ENCODE data around the gene FSIP2.
A peak's percentile ranks its signal among the peaks of the same experiment; 100 is the strongest.

FSIP2 gene, protein sequence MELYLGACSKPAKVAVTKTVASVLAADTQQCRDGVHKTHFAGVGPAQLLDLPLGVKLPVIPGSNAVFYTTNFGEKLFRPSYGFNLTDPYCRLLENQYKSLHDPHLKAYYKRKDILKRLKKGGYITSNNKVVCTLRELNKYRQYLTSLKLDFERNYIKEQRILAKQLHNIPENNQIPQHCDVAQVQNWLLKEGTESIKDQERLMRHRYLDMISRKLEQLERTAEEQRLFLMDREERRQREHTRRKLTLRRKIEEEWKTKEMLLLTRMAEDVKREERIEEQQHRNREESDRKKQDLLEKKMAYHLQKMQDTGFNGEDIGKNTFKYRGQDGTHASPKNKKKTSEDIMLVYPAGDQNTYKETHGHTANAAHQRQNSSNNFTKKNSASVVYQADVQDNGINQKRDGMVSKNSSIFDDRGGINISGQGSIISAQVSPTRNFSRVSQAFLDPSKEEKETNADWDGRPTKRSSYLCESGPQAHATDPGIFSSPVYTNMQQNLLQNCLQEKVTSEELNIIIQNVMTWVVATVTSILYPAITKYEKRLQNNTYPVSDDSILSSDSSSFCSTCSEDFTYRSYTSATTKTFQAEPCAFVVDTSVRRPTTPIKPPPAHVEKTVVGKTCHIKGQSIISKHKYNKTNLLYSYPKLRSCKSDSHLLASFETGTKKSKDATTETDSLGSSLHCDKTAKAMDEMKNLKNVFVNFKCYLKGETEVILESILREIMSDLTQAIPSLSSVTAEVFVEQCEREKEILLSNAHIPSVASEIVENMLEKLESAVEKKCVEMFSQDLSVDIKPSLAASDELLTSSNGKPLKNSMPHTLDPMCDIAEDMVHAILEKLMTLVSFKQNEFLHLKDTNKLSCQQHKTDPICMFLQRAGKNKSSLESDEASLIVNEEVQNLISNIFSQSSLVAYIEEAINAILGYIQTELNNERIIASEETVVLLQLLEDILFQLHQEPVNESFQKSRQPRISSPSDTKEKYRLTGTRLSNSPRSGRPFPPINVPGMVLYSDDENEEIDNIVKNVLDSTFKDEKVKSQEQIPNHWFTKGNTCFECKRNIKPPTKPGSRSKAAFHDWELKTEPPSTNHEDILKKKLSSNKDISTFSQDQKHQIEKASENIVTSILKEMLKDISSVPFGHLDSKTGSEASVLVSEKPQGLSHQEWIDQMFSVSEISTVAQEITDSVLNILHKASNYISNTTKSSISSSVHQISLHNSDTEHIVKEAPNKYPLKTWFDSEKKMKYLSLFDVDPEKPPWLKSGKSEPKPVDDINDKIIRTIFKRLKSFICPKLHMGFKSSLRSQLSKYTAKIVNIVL (N-terminal part only)

DNA sequence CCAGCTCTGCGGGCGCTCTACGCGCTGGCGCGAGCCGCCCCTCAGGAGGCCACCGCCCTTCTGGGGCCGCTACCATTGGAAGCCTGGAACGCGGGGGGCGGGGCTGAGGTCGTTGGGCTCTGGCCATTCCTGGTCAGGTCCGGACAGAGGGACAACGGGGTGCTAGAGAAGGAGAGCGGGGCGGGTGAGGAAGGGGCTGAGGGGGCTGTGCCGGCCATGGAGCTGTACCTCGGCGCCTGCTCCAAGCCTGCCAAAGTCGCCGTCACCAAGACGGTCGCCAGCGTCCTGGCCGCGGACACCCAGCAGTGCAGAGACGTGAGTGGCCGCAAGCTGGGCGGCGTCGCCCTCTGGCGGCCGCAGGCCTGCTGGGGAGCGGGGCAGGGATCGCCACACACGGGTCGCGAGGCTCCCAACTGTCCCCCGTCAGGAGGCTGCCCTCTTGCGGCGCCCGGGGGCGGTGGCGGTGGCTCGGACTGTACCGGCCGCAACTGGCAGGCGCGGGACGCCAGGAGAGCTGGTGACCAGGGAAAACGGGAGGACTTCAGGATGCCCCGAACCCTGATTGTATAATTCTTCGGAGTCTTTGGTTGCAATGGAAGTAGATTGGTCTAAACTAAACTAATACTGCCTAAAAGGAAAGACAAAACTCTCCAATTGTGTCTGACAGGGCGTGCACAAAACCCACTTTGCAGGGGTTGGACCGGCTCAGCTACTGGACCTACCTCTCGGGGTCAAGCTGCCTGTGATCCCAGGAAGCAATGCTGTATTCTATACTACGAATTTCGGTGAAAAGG, at the start of gene FSIP2:
Gene FSIP2 (plus strand): TSS at position 126 of the 794 bp plus-strand sequence. CDS start 91 bp downstream, at position 217.
- no peak for DNase-seq

DNA sequence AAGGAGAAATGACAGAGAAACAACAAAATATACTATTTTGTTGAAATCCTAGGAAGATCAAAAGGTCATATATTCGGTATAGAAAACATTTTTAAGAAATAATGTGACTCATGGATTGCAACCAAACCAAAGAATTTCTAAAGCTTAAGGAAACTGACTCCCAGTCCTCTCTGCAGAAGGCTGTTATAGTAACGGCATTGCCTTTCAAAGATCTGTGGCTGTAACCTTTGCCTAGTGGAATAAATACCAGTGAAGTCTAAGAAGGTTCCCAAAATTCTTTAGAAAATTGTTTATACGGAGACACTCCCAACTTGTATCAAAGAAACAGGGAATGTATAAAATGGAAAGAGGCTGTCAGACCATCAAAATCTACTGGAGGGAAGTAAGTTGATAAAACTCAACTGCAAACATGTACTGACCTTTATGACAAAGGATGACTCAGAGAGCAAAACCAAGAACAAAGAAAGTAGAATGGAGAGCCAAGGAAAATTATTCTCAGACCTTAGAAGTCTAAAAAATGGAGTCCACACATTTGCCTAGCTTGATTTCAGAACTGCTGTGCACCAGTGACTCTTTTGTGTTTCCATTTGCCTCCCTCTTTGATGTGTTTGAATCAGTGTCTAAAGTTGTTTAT, 48.6 kb upstream of the FSIP2 start:
- DNase-seq = peak; percentile 21

DNA sequence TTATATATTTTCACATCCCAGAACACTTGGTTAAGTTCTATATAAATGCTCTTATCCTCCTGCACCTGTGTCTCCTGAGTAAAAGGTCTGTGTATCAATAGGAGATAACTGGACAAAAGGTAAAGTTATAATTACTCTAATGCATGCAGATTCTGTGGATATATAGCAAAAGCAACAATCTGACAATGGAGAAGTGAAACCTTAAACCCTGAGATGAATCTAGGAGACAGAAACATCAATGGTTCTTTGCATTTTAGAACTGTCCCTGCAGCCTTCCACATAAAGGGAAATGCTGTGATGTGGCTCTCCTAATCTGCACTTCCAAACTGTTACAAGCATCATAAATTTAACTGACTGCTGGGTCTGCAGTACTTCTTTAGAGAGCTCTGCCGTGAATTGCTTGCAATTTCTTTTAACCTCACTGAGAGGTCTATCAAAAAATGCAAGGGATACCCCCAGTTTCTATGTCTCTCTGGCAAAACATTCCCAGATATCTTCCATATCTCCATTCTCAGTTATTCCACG, 42.8 kb upstream of the FSIP2 start:
- DNase-seq = peak; percentile 42

DNA sequence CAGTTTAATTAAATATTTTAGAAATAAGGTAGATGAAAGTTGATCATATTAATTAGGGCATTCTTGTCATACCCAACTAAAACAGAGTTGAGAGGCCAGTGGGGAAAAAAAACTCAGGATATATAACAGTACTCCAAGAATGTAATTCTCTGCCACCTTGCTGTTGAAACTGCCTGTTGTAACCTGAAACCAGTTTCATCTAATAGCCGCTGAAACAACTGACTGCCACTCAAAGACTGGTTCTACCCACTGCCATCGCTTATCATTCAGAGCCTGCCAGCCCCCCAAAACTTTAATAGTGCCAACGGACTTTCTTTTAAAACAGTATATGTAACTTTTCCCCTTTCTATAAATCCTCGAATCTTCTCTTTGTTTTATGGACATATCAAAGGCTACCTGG, 37.7 kb upstream of the FSIP2 start:
- no peak for DNase-seq

DNA sequence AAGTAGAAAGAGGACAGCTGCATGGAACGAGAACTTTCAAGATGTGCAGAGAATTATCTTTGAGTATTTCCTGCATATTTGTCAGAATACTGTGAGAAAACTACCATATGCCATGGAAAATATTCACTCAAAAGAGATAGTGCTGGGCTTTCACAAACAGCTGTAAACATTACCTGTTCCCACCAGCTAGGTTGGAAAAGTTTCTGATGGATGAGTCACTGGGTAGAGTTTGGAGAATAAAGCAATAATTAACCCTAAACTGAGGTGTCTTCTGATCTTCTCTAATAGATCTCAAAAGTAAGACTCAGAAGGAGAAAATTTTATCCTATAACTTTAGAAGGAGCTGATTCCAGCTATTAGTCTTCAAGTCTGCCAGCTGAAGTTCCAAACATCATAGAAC, 3.9 kb upstream of the FSIP2 start:
- DNase-seq = no peak

DNA sequence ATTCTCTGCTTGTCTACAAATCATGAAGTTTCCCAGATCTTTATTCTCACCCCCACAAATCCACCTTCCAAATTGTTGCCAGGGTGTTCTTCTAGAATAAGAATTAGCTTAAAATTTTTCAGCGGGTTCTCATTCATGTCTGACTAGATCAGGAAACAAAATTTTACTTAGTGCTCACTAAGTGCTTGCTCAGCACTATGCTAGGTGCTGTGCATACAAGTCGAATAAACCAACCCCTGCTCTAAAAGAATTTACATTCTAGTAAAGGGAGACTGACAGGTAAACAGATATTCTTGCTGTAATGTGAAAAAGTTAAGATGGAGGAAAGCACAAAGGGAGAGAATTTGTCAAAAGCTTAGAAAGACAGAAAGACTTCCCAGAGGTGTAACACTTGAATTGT, 2.4 kb upstream of the FSIP2 start:
- no peak for DNase-seq

DNA sequence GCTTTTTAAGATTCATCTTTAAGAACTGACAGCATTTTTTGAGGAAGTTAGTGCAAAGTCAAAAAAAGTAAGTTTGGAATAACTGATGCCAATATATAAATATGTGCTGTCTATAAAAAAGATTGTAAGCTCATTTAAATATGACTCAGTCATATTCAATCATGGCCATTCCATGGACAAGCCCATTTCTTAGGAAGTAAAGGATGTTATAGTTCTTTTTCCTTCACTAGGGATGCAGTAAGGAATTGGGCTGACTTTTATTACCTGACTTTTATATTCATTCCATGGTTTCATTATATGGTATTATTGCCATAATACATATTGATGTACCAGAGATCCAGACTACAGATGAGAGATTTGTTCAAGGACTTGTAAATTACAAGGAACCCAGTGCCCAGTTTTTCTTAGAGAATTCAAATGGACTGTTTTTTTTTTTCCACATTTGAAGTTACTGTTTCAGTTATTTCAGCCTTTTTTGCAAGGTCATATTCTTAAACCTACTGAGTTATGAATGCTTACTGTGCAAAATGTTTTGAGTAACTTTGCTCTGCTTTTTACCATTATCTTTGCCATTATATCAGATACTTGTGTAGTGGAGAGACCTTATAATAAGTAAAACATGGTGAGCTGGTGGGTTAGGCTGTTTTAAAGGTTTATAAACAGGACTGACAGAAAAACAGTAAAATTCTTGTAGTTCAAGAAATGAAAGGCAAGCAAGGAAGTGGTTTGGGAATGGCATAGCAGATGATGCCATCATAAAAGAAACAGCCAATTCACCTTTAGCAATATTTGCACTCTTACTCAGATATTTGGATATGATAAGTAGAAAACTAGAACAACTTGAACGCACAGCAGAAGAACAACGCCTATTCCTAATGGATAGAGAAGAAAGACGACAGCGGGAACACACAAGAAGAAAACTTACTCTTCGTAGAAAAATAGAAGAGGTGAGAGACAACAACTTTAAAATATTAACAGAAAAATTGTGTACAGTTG, 7.6 kb downstream of the FSIP2 start:
- no peak for DNase-seq

DNA sequence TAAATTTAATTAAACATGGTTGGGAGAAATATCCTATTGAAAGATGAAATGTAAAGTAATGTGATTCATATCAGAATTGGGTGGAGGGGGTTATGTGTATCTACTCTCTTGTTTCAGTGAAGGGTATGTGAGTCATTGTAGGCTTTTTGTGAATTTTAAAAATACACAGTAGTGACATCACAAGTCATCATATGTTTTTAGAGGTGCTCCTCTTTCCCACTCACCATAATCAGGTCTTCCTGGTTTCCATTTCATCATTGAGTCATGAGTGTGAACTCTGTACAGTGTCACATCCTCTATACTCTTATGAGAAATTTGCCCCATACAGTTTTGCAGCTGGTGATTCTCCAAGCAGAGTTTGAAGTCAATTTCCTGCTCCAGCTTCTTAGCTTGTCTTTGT, 18.8 kb downstream of the FSIP2 start:
- no peak for DNase-seq

DNA sequence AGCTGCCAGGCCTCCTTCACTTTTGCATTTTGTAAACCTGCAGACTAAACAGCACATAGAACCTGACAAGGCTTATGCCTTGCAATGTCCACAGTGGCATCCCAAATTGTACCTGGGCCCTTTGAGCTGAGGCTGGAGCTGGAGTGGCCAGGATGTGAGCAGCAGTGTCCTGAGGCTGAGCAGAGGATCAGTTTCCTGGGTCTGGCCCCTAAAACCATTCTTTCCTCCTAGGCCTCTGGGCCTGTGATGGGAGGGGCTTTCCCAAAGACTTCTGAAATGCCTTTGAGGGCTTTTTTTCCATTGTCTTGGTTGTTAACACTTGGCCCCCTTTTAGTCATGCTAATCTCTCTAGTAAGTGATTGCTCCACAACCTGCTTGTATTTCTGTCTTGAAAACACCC, 32.8 kb downstream of the FSIP2 start:
- DNase-seq = no peak

DNA sequence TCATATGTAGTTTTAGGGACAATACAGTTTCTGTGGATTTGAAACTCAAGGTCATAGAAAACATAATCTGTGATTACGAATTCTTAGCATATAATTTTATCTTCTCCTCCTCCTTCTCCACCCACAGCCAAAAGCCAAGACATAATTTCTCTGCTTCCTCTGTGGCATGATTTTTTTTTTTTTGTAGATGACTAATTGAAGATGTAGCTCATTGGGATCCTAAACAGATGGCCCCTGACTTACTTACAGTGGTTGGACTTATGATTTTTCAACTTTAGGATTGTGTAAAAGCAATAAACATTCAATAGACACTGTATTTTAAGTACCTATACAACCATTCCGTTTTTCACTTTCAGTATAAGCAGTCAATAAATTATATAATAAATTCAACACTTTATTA, 42.3 kb downstream of the FSIP2 start:
- DNase-seq = no peak

DNA sequence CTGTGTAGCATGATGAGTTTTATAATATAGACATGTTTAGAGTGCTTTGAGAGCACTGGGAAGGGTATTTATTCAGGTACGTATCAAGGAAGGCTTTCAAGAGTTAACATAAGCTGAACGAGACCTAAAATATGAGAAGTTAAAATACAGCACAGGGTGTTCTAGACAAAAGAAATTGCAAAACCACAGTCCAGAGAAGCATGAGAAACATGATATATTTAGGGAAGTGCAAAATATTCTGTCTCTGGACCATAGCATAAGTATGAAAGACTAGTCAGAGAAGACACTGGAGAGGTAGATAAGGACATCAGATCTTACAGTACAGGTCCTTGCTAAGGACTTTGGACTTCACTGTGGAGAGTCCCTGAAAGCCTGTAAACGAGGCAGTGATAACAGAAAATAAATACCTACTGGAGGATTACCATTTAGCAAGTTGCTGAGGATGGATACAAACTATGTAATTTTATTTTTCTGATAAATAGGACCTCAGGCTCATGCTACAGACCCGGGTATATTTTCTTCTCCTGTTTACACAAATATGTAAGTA, 43.7 kb downstream of the FSIP2 start:
- peak; percentile 74 for DNase-seq

DNA sequence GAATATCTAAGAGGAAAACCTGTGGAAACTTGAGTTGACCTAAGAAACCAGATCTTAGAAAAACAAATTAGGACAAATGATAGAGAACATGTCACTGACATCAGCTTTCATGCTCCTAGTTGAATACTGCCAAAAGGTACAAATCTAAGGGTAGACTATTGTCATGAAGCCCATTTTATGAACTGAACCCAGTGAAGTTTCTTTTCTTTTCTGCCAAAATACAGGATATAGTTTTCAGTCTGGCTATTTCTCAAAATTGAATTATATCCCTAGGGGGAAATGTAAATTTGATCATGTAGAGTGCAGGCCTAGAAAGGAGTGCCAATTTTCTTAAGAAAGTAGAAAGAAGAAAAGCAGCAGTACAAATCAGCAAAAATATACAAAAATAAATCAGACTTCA, 46.6 kb downstream of the FSIP2 start:
- no peak for DNase-seq

DNA sequence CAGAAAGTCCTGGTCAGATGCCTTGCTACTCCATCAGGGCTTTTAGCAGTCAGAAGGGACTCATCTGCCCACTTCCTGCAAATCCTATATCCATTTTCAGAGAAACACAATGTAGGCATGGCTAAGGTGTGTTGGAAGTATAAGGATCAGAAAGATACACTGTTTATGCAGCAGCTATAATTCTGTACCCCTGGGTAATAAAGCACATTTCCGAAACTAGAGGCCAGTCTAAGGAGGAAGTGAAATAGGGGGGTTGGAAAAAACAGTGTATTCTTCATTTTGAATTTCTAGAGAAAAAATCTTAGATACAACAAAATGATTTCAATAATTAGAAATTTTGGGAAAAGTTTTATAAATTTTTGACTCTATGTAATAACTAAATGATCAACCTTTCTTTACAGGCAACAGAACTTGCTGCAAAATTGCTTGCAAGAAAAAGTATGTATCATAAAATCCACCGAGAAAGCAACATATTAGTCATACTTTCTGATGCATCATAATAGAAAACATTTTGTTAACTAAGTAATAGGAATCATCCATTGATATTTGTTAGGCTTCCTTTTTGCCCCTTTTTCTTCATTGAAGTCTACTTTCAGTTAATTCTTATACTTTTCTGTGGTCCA, 47.4 kb downstream of the FSIP2 start:
- no peak for DNase-seq

DNA sequence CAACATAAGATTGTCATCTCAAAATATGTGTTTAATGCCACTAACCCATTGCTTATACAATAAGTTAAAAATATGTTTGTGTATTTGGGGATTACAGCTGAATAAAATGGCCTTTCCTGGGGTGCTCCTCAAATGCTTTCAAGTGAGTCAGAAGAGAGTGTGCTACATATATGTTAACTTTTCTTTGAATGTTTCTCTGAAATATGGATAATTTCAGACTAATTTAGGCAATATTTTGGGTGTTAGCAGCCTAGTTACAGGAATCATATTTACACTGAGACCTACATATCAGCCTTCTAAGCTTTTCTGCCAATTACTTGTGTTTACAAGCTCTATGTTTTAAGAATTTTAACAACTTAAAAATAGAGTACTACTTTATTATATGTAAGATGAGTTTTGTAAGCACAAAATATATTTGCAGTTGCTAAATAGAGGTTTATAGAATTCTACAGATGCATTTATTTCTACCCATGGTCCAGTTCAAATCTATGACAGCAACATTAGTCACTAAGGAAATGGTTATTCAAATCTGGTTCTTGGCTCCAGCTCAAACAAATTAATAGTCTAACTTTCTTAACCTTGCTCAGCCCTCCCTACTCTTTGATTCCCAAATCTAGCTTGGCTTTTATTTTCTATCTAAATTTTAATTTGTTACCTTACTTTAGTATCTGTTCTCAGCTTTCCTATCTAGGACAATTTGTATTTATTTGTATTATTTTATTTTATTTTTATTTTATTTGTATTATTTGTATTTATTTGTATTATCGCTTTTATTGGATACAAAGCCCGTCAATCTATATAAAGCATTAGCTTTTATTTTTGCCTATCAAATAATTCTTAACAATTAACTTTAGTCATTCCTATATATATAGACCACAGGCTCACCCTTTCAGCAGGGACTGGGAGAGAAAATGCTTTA, 48.9 kb downstream of the FSIP2 start:
- DNase-seq = no peak

DNA sequence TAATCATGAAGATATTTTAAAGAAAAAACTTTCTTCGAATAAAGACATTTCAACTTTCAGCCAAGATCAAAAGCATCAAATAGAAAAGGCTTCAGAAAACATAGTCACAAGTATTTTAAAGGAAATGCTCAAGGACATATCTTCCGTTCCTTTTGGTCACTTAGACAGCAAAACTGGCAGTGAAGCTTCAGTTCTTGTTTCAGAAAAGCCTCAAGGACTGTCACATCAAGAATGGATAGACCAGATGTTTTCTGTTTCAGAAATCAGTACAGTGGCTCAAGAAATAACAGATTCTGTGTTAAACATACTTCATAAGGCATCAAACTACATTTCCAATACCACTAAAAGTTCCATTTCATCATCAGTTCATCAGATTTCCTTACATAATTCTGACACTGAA, 51.8 kb downstream of the FSIP2 start:
- no peak for DNase-seq

DNA sequence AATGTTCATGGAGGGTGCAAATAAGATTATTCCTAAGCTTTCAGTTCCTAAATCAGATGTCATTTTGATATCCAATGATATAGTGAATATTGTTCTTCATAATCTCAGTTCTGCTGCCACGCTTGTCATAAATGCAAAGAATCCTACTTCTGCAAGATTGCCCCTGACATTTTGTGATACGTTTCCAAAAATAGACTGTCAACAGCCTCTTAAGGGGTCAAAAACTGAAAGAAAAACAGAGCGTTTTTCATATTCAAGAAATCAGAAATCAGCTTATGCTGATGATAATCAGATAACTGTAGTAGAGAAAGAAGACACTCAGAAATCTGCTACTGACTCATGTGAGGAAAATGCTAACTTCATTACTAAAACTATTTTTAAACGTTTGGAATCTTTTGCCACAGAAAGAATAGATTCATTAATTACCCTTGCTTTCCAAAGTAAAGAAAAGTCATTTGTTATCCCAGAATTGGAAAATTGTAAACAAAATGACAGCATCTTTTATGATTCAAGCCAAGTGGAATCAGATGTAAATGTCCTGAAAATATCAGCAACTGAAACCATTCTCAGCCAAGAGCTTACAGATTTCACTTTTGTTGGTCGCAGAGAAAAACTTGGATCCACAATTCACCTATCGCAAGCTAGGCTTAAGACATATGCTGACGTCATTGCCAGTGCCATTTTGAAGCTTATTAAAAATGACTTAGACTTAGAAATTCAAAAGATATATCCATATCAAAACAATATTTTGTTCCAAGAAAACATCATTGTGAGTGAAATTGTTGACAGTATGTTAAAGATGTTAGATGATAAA, 55.1 kb downstream of the FSIP2 start:
- DNase-seq = no peak

DNA sequence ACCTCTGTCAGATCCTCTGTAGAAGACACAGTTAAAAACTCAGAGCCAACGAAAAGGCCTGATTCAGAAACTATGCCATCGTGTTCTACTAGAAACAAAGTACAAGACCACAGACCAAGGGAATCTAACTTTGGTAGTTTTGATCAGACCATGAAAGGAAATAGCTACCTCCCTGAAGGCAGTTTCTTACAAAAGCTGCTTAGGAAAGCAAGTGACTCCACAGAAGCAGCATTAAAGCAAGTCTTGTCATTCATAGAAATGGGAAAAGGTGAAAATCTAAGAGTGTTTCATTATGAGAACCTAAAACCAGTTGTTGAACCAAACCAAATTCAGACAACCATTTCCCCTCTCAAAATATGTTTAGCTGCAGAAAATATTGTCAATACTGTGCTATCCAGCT, 58.2 kb downstream of the FSIP2 start:
- no peak for DNase-seq

All from MV-4-11 (cell line).